HepG2 (cell line): Measurements from ENCODE around the gene KIF3C. TPM values are rescaled to one million over a fixed set of nuclear protein-coding genes. Genes with fewer than 3 reads are reported as not detected.

Experiments
- ATAC-seq: fragments of 200-7000 bp; cut with Tn5 transposase; 3 replicates; pipeline ENCODE4 v1.9.1; 2020; ENCODE audit warnings: mild to moderate bottlenecking, moderate library complexity
- BruUV-seq: library from RNA; stranded (reverse); fragments of 400-500 nt; replicated peaks from 2 replicates; lab custom pipeline; 2021; lab: Mats Ljungman, UMichigan
- CTCF ChIA-PET: fragments of 300-600 bp; formaldehyde crosslinking; extraction: SDS; loops from one replicate; lab custom pipeline; 2021; ENCODE audit warnings: low total read pairs, inconsistent platforms, low intra/inter-chr PET ratio; lab: Yijun Ruan, JAX
- POLR2A ChIA-PET: fragments of 350-600 bp; sonication (Branson Sonifier 250); formaldehyde crosslinking; loops from one replicate; lab custom pipeline; 2020; ENCODE audit warnings: antibody characterized with exemption, inconsistent platforms; lab: Yijun Ruan, JAX
- DNase-seq: peaks from one replicate; pipeline ENCODE4 v3.0.0-alpha.2; 2015; ENCODE audit warnings: low spot score
- FAIRE-seq: peaks from 3 replicates; lab custom pipeline; 2011; peaks lifted over from hg19 to GRCh38; lab: Jason Lieb, UNC
- H2AFZ ChIP-seq: one replicate; pipeline ENCODE4 v1.6.1; 2011; ENCODE audit warnings: low read length, inconsistent platforms
- H3K27ac ChIP-seq: fragments of 300-600 bp; 3 replicates; pipeline ENCODE4 v1.8.0; 2011; ENCODE audit warnings: mixed run types, mild to moderate bottlenecking, mixed read lengths, low read length, inconsistent platforms; ENCODE audit not compliant: insufficient read depth; ENCODE audit errors: extremely low read length
- H3K27me3 ChIP-seq, 2 experiments: fragments of 200-600 bp in 1 of 2; 2 replicates in 1 of 2; 3 replicates in 1 of 2; pipeline versions ENCODE4 v1.6.0 to v1.8.0; 2011; ENCODE audit warnings: low read length in 2 of 2, mild to moderate bottlenecking in 2 of 2, moderate library complexity in 2 of 2, inconsistent platforms in 1 of 2; ENCODE audit not compliant: insufficient read depth in 2 of 2, control insufficient read depth in 1 of 2
- H3K36me3 ChIP-seq, 2 experiments: fragments of 200-600 bp in 1 of 2; replicated peaks in 1 of 2; 2 replicates in 1 of 2; 3 replicates in 1 of 2; pipeline versions ENCODE4 v1.5.1 to v1.8.0; 2011; ENCODE audit warnings: low read length in 2 of 2, inconsistent platforms in 1 of 2; ENCODE audit not compliant: insufficient read depth in 2 of 2, control insufficient read depth in 1 of 2
- H3K4me1 ChIP-seq: 2 replicates; pipeline ENCODE4 v1.5.1; 2012; ENCODE audit warnings: low read length, inconsistent platforms; ENCODE audit not compliant: insufficient read depth
- H3K4me2 ChIP-seq: 2 replicates; pipeline ENCODE4 v1.6.0; 2011; ENCODE audit warnings: low read depth, low read length, inconsistent platforms
- H3K4me3 ChIP-seq, 3 experiments: fragments of 200-600 bp in 1 of 3; sonication (generic), shearing (Covaris generic) in 1 of 3; replicated peaks in 1 of 3; 2 replicates each; pipeline ENCODE4 v1.5.1; 2011 to 2016; ENCODE audit warnings: low read length in 3 of 3, inconsistent platforms in 2 of 3, low read depth in 2 of 3, mild to moderate bottlenecking in 2 of 3, control low read depth in 1 of 3, mixed read lengths in 1 of 3; ENCODE audit not compliant: insufficient read depth in 1 of 3
- H3K79me2 ChIP-seq: one replicate; pipeline ENCODE4 v1.6.1; 2011; ENCODE audit warnings: low read length, inconsistent platforms; ENCODE audit not compliant: insufficient read depth
- H3K9ac ChIP-seq: 2 replicates; pipeline ENCODE4 v1.6.0; 2011; ENCODE audit warnings: mild to moderate bottlenecking, low read depth, low read length, inconsistent platforms; ENCODE audit not compliant: insufficient read depth
- H3K9me3 ChIP-seq: 2 replicates; pipeline ENCODE4 v1.5.1; 2012; ENCODE audit warnings: mild to moderate bottlenecking, low read length
- H4K20me1 ChIP-seq: 2 replicates; pipeline ENCODE4 v1.6.0; 2011; ENCODE audit warnings: inconsistent platforms, mild to moderate bottlenecking, low read length, moderate library complexity; ENCODE audit not compliant: insufficient read depth
- FOSL1 ChIP-seq: sonication (generic); formaldehyde crosslinking; IDR thresholded peaks from 2 replicates; pipeline ENCODE4 v1.9.0; 2021; ENCODE audit warnings: missing genetic modification reagents, borderline replicate concordance
- MAZ ChIP-seq, 2 experiments: sonication (generic) in 1 of 2; formaldehyde crosslinking in 1 of 2; IDR thresholded peaks; 2 replicates each; pipeline versions ENCODE4 v1.5.0 to v1.6.1; 2012 to 2020; ENCODE audit warnings: low read depth in 2 of 2, mild to moderate bottlenecking in 2 of 2, borderline replicate concordance in 1 of 2, improper control_type of control experiment in 1 of 2, low read length in 1 of 2, missing genetic modification reagents in 1 of 2, moderate library complexity in 1 of 2
- TOE1 ChIP-seq: sonication (generic); formaldehyde crosslinking; IDR thresholded peaks from 2 replicates; pipeline ENCODE4 v1.4.0; 2020; ENCODE audit warnings: mild to moderate bottlenecking, missing genetic modification reagents
- ZFYVE20 ChIP-seq: sonication (generic); formaldehyde crosslinking; IDR thresholded peaks from 2 replicates; pipeline ENCODE4 v1.8.0; 2023; ENCODE audit warnings: low read depth, mild to moderate bottlenecking, moderate library complexity, missing genetic modification reagents, borderline replicate concordance
- ZNF253 ChIP-seq: sonication (generic); formaldehyde crosslinking; IDR thresholded peaks from 2 replicates; pipeline ENCODE4 v1.8.0; 2022; ENCODE audit warnings: mild to moderate bottlenecking, missing genetic modification reagents, borderline replicate concordance
- ZNF768 ChIP-seq: sonication (generic); formaldehyde crosslinking; IDR thresholded peaks from 2 replicates; pipeline ENCODE4 v1.4.0; 2020; ENCODE audit warnings: missing genetic modification reagents
- WGBS: methylation state at CpG from one replicate; pipeline ENCODE4 v1.1.6; 2017; ENCODE audit warnings: low lambda C conversion rate; 5-methylcytosine and 5-hydroxymethylcytosine counted together
- in situ Hi-C: cut with HindIII; loops from 2 replicates; pipeline ENCODE4 v1.10.0; 2017; ENCODE audit warnings: low pct_unique_long_range_greater_than_20kb; ENCODE audit not compliant: extremely low pct_ligation_motif_present
- intact Hi-C: fragments of 100-400 bp; cut with micrococcal nuclease; formaldehyde crosslinking; loops from one replicate; pipeline ENCODE4 v1.10.0; 2022; ENCODE audit not compliant: unreplicated experiment
- polyA plus RNA-seq, 8 experiments: library from polyadenylated mRNA; depleted of rRNA in 3 of 8; stranded (reverse) in 7 of 8; unstranded in 1 of 8; fragments of >200 nt; fragmentation: Illumina TruSeq in 4 of 8; extraction: Trizol in 4 of 8; gene quantifications; 2 replicates each; pipeline versions ENCODE4 v1.2.1 to v1.2.3, GENCODE V29; 2011 to 2016; ENCODE audit warnings: low read depth in 4 of 8, missing spikeins in 1 of 8, mixed read lengths in 1 of 8; ENCODE audit not compliant: insufficient read depth in 1 of 8
- total RNA-seq, 5 experiments: library from RNA; depleted of rRNA; stranded (reverse); fragments of >200 nt; fragmentation: Illumina TruSeq; extraction: Trizol; gene quantifications; 2 replicates each; pipeline ENCODE4 v1.2.3, GENCODE V29; 2016; ENCODE audit warnings: low read depth in 1 of 5
- TF ChIP-seq, protein P1 (sequence below), 2 experiments: sonication (generic) in 1 of 2; formaldehyde crosslinking in 1 of 2; IDR thresholded peaks; 2 replicates each; pipeline versions ENCODE4 v1.4.0 to v1.6.1; 2016 to 2020; ENCODE audit warnings: borderline replicate concordance in 1 of 2, low read depth in 1 of 2, mild to moderate bottlenecking in 1 of 2, missing genetic modification reagents in 1 of 2

Gene KIF3C
- total and polyA plus RNA-seq, 2 of the 13 experiments (the other 11 are each of a cell fraction or from before 2014, with no cell fraction given): 3.6 to 4.9 TPM

DNA sequence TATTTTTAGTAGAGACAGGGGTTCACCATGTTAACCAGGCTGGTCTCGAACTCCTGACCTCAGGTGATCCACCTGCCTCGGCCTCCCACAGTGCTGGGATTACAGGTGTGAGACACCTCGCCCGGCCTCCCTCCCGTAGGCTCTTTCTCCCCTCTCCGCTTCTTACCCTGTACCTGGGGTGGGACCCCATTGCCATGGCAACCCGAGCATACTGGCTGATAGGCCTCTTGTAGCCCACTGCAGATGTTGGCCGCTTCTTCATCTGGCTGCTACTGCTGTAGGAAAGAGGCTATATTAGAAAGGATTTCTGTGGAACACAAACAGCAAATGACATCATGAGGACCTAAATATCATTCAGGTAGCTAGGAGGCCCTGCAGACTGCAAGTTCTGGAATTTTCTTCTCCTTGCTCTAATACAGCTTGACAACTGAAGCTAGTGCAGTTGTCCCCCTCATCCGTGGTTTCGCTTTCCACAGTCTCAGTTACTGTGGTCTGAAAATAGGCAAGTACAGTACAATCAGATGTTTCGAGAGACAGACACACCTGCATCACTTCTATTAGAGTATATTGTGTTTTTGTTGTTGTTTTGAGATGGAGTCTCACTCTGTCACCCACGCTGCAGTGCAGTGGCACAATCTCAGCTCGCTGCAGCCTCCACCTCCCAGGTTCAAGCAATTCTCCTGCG, 52.4 kb downstream of the KIF3C start:
- H3K4me1 ChIP-seq: peaks cover 8% of the 10 kb centered on the region
- ChIA-PET POLR2A (no interaction called here), CTCF (no interaction called here)
- no peak overlapping the region for H3K4me3 ChIP-seq
- no peak overlapping the region for H3K9ac ChIP-seq
- DNase-seq: no peak
- no peak overlapping the region for H3K4me2 ChIP-seq
- BruUV-seq: no TSS peak
- H3K27ac ChIP-seq: no peak overlapping the region
- H4K20me1 ChIP-seq: no peaks in the 10 kb centered on the region
- no peaks in the 10 kb centered on the region for H3K9me3 ChIP-seq
- H3K79me2 ChIP-seq: no peaks in the 10 kb centered on the region
- no peaks in the 10 kb centered on the region for H3K36me3 ChIP-seq
- in situ Hi-C loops (no loop called here), intact Hi-C loops (no loop called here)
- FAIRE-seq: no peak
- TF ChIP-seq FOSL1 (CRISPR knock-in tag) (no peak), ZFYVE20 (CRISPR knock-in tag) (no peak), MAZ (IDR thresholded peaks at IDR 0.05; ENCODE audit: borderline replicate concordance, low read depth, low read length) (no peak), MAZ (CRISPR knock-in tag; IDR thresholded peaks at IDR 0.05; ENCODE audit: low read depth) (no peak), ZNF768 (no peak), TOE1 (CRISPR knock-in tag) (no peak), ZNF253 (CRISPR knock-in tag) (no peak)
- TF ChIP-seq, protein P1, sequence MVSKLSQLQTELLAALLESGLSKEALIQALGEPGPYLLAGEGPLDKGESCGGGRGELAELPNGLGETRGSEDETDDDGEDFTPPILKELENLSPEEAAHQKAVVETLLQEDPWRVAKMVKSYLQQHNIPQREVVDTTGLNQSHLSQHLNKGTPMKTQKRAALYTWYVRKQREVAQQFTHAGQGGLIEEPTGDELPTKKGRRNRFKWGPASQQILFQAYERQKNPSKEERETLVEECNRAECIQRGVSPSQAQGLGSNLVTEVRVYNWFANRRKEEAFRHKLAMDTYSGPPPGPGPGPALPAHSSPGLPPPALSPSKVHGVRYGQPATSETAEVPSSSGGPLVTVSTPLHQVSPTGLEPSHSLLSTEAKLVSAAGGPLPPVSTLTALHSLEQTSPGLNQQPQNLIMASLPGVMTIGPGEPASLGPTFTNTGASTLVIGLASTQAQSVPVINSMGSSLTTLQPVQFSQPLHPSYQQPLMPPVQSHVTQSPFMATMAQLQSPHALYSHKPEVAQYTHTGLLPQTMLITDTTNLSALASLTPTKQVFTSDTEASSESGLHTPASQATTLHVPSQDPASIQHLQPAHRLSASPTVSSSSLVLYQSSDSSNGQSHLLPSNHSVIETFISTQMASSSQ (IDR thresholded peaks at IDR 0.05; ENCODE audit: low read depth): no peak
- TF ChIP-seq, protein P1 (CRISPR knock-in tag; IDR thresholded peaks at IDR 0.05; ENCODE audit: borderline replicate concordance): no peak
- ATAC-seq: no peak
- H3K27me3 ChIP-seq: no peaks in the 10 kb centered on the region
- H2AFZ ChIP-seq: no peak overlapping the region
- 90% methylated on average over 14 of the region's 14 CpGs for WGBS
